OCI-LY7 (cell line): ENCODE results near the gene MED26.

Experiments used
- EZH2phosphoT487 ChIP-seq: fragments of 200-600 bp; sonication (generic); IDR thresholded peaks from 2 replicates; pipeline ENCODE4 v1.6.1; 2018; ENCODE audit warnings: low read depth, borderline replicate concordance, mild to moderate bottlenecking, mixed run types, antibody characterized with exemption, low read length, moderate library complexity, mixed read lengths
- TF ChIP-seq, protein P1 (sequence below): fragments of 200-600 bp; sonication (generic); conservative IDR thresholded peaks from 2 replicates; pipeline ENCODE4 v1.5.1; 2014; ENCODE audit warnings: mild to moderate bottlenecking, antibody characterized with exemption, low read length, moderate library complexity, mixed read lengths

DNA sequence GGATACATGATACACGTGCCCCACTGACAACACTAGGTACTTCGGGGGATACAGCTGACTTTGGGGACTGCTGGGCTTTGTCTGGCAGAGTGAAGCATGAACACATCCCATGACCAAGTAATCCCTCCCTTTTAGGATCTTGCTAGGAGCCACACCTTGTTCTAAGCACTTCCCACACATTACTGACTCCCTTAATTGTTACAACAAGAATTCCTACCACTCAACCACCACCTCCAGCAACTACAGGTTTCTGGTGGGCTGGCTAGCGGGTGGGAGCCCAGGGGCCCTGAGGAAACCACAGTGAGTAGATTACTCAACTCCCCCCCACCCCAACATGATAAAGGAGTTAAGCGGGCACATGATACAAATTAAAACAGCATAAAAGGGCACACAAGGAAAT, 48.6 kb downstream of the MED26 start:
- TF ChIP-seq, protein P1, sequence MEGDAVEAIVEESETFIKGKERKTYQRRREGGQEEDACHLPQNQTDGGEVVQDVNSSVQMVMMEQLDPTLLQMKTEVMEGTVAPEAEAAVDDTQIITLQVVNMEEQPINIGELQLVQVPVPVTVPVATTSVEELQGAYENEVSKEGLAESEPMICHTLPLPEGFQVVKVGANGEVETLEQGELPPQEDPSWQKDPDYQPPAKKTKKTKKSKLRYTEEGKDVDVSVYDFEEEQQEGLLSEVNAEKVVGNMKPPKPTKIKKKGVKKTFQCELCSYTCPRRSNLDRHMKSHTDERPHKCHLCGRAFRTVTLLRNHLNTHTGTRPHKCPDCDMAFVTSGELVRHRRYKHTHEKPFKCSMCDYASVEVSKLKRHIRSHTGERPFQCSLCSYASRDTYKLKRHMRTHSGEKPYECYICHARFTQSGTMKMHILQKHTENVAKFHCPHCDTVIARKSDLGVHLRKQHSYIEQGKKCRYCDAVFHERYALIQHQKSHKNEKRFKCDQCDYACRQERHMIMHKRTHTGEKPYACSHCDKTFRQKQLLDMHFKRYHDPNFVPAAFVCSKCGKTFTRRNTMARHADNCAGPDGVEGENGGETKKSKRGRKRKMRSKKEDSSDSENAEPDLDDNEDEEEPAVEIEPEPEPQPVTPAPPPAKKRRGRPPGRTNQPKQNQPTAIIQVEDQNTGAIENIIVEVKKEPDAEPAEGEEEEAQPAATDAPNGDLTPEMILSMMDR: no peak
- no peak for TF ChIP-seq EZH2phosphoT487
